MG63 (cell line): Measurements from ENCODE around the gene KCNQ1. TPM values are rescaled to one million over a fixed set of nuclear protein-coding genes. Genes with fewer than 3 reads are reported as not detected.
A peak's percentile ranks its signal among the peaks of the same experiment; 100 is the strongest.

Experiments used
- DNase-seq: peaks from one replicate; pipeline ENCODE4 v3.0.0-alpha.2; 2020
- H3K27me3 ChIP-seq: fragments of 250-450 bp; sonication (Bioruptor Pico); 2 replicates; pipeline ENCODE4 v1.5.1; 2020; ENCODE audit warnings: mild to moderate bottlenecking, moderate library complexity
- H3K36me3 ChIP-seq: fragments of 250-450 bp; sonication (Bioruptor Pico); 2 replicates; pipeline ENCODE4 v1.5.1; 2020; ENCODE audit warnings: mild to moderate bottlenecking, moderate library complexity
- H3K4me3 ChIP-seq: fragments of 250-450 bp; sonication (Bioruptor Pico); 2 replicates; pipeline ENCODE4 v1.5.1; 2020; ENCODE audit warnings: mild to moderate bottlenecking, moderate library complexity
- H3K9me3 ChIP-seq: fragments of 250-450 bp; sonication (Bioruptor Pico); 2 replicates; pipeline ENCODE4 v1.5.1; 2020; ENCODE audit warnings: mild to moderate bottlenecking, moderate library complexity
- total RNA-seq: library from RNA; depleted of rRNA; stranded (reverse); fragments of >200 nt; shearing (Covaris generic); gene quantifications from 2 replicates; pipeline ENCODE4 v1.2.3, GENCODE V29; 2014; ENCODE audit warnings: low replicate concordance

Gene KCNQ1
- total RNA-seq, 1 experiment from 2014 or later, result not detected

- Histone ChIP-seq H3K27me3 (no peaks in the 10 kb centered on the region), H3K4me3 (no peak overlapping the region), H3K9me3 (no peaks in the 10 kb centered on the region), H3K36me3 (no peaks in the 10 kb centered on the region)
- DNase-seq, result no peak
These were observed 425.0 kb downstream of the KCNQ1 start for GRCh38 chr11:2869561-2870427.

- Histone ChIP-seq H3K4me3 (no peak overlapping the region), H3K36me3 (no peaks in the 10 kb centered on the region), H3K27me3 (no peaks in the 10 kb centered on the region), H3K9me3 (no peaks in the 10 kb centered on the region)
- DNase-seq, result no peak
These were observed 425.7 kb downstream of the KCNQ1 start for GRCh38 chr11:2870460-2870859.

- Histone ChIP-seq H3K27me3 (no peaks in the 10 kb centered on the region), H3K4me3 (no peak overlapping the region), H3K36me3 (no peaks in the 10 kb centered on the region), H3K9me3 (no peaks in the 10 kb centered on the region)
- DNase-seq, result no peak
These were observed 426.3 kb downstream of the KCNQ1 start for GRCh38 chr11:2870969-2871680.

DNA sequence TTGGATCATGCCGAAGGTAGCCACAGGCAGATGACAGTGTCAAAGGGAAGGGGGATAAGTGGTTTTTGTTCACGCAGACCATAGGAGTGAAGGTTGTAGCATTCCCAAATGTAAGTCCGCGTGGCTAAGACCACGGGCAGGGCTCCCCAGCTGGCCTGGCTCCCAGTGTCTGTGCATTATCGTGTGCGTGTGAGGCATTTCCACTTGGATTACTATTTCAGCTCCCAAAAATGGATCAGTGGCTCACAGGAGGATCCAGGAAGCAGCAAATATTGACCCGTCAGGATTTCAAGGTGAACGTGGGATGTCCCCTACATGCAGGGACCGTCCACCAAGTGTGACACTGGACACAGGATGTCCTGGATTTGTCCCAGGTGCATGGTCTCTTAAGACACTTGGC lies 430.2 kb downstream of the KCNQ1 start:
- H3K36me3 ChIP-seq, result no peaks in the 10 kb centered on the region
- no peak for DNase-seq
- no peaks in the 10 kb centered on the region for H3K27me3 ChIP-seq
- H3K9me3 ChIP-seq, result no peaks in the 10 kb centered on the region
- no peak overlapping the region for H3K4me3 ChIP-seq

- no peaks in the 10 kb centered on the region for H3K27me3 ChIP-seq
- no peak for DNase-seq
- no peak overlapping the region for H3K4me3 ChIP-seq
- no peaks in the 10 kb centered on the region for H3K36me3 ChIP-seq
- H3K9me3 ChIP-seq, result no peaks in the 10 kb centered on the region
These were observed 432.7 kb downstream of the KCNQ1 start for GRCh38 chr11:2877474-2877873.

- H3K27me3 ChIP-seq, result no peaks in the 10 kb centered on the region
- no peak for DNase-seq
- no peak overlapping the region for H3K4me3 ChIP-seq
- no peaks in the 10 kb centered on the region for H3K36me3 ChIP-seq
- no peaks in the 10 kb centered on the region for H3K9me3 ChIP-seq
These were observed 434.0 kb downstream of the KCNQ1 start for GRCh38 chr11:2878782-2879181.

- no peak for DNase-seq
- H3K36me3 ChIP-seq, result no peaks in the 10 kb centered on the region
- H3K9me3 ChIP-seq, result no peaks in the 10 kb centered on the region
- H3K4me3 ChIP-seq, result no peak overlapping the region
- no peaks in the 10 kb centered on the region for H3K27me3 ChIP-seq
These were observed 435.8 kb downstream of the KCNQ1 start for GRCh38 chr11:2880646-2881045.

GRCh38 chr11:2881076-2881980 lies 436.5 kb downstream of the KCNQ1 start:
- no peak for DNase-seq
- Histone ChIP-seq H3K27me3 (no peaks in the 10 kb centered on the region), H3K36me3 (no peaks in the 10 kb centered on the region), H3K9me3 (no peaks in the 10 kb centered on the region), H3K4me3 (no peak overlapping the region)

DNA sequence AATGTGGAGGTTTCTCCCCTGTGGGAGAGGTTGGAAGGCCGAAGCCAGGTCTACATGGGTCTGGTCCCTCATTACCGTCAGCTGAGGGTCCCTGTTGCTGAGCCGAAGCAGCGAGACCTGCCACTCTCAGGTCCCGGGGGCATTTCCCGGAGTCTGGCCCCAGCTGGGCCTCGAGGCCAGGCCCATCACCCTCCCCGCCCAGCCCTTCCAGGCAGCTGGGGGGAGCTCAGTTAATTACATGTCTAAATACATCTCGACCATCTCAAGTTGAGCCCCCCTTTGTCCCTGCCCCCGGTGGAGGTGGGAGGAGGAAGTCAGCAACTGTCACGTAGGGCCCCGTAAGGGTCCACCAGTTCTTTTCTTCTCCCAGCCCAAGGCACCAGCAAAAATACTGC lies 437.2 kb downstream of the KCNQ1 start:
- Histone ChIP-seq H3K9me3 (no peaks in the 10 kb centered on the region), H3K27me3 (no peaks in the 10 kb centered on the region)

DNA sequence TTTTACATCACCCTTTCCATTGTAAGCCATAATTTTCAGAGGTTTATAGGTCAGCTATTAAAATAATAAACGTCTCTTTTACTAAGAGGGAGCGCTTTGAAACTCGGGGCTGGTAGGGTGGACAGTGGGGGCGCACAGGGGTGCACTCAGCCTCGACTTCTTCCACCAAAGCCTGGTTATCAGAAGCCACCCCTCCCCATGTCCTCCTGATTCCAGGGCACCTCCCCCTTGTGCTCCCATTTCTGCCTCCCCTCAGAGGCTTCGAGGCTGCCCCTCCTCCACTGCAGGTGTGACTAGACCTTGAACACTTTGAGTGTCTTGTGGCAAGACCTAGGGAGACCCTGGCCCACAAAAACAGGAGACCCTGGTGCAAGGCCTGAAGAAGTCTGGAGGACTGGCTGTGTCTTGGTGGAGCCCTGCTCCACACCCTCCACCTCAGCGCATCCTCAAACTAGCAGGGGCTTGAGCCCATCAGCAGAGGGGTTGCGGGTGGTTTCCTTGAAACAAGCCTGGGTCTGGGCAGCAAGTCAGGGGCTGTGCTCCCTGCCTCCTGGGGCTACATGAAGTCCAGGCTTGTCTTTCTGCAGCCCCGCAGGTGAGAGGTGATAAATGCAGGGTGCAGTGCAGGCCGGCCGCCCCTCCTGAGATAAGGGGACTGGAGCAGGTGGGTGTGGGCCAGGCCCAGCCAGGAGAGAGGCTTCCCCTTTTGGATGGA lies 437.7 kb downstream of the KCNQ1 start:
- H3K36me3 ChIP-seq, result no peaks in the 10 kb centered on the region
- H3K9me3 ChIP-seq, result no peaks in the 10 kb centered on the region
- no peaks in the 10 kb centered on the region for H3K27me3 ChIP-seq
- H3K4me3 ChIP-seq, result no peak overlapping the region
- no peak for DNase-seq

More for the DNA sequence above, 437.2 kb downstream of the KCNQ1 start:
- no peak for DNase-seq
- Histone ChIP-seq H3K36me3 (no peaks in the 10 kb centered on the region), H3K4me3 (no peak overlapping the region)

- no peak overlapping the region for H3K4me3 ChIP-seq
- no peaks in the 10 kb centered on the region for H3K9me3 ChIP-seq
- no peaks in the 10 kb centered on the region for H3K36me3 ChIP-seq
- DNase-seq, result no peak
- no peaks in the 10 kb centered on the region for H3K27me3 ChIP-seq
These were observed 438.8 kb downstream of the KCNQ1 start for GRCh38 chr11:2883640-2883978.

GRCh38 chr11:2883979-2884815 lies 439.4 kb downstream of the KCNQ1 start:
- DNase-seq, result peak; percentile 19
- no peaks in the 10 kb centered on the region for H3K27me3 ChIP-seq
- no peaks in the 10 kb centered on the region for H3K36me3 ChIP-seq
- H3K4me3 ChIP-seq, result peak overlapping the region; percentile 34; the same call in 1 of the 2 replicates
- no peaks in the 10 kb centered on the region for H3K9me3 ChIP-seq

- DNase-seq, result peak; percentile 26
- peak overlapping the region; percentile 42 for H3K4me3 ChIP-seq
- no peaks in the 10 kb centered on the region for H3K36me3 ChIP-seq
- H3K9me3 ChIP-seq, result no peaks in the 10 kb centered on the region
- no peaks in the 10 kb centered on the region for H3K27me3 ChIP-seq
These were observed 440.3 kb downstream of the KCNQ1 start for GRCh38 chr11:2885017-2885677.

GRCh38 chr11:2885678-2886081 lies 440.9 kb downstream of the KCNQ1 start, which contains the start of gene CDKN1C:
Gene CDKN1C, minus strand, starts transcription at chr11:2885775. Its CDS starts 319 bp downstream, at chr11:2885456.
- Histone ChIP-seq H3K27me3 (no peaks in the 10 kb centered on the region), H3K9me3 (no peaks in the 10 kb centered on the region), H3K4me3 (peak within 1 kb of the TSS; percentile 42), H3K36me3 (no peaks in the 10 kb centered on the region)
- peak; percentile 55 for DNase-seq
